GM18519 (cell line): ENCODE results near the gene DIAPH3.

Experiments
- ATAC-seq: cut with Tn5 transposase; IDR thresholded peaks from one replicate; pipeline ENCODE4 v1.9.1; 2021; ENCODE audit warnings: mild to moderate bottlenecking, moderate library complexity; ENCODE audit not compliant: unreplicated experiment, low FRiP score

Gene DIAPH3

GRCh38 chr13:59689057-59689456 lies 474.7 kb downstream of the DIAPH3 start:
- ATAC-seq: no peak

- ATAC-seq: no peak
Measured at GRCh38 chr13:59686798-59687394, 476.8 kb downstream of the DIAPH3 start.

- ATAC-seq: no peak
Measured at GRCh38 chr13:59684105-59684504, 479.6 kb downstream of the DIAPH3 start.

GRCh38 chr13:59681636-59682311 lies 482.0 kb downstream of the DIAPH3 start:
- ATAC-seq: no peak

- ATAC-seq: peak; percentile 48
Measured at GRCh38 chr13:59680429-59681024, 483.2 kb downstream of the DIAPH3 start.

- ATAC-seq: no peak
Measured at GRCh38 chr13:59679254-59679653, 484.5 kb downstream of the DIAPH3 start.

GRCh38 chr13:59677966-59678814 lies 485.5 kb downstream of the DIAPH3 start:
- ATAC-seq: peak; percentile 76

- no peak for ATAC-seq
Measured at GRCh38 chr13:59677430-59677829, 486.3 kb downstream of the DIAPH3 start.

- ATAC-seq: no peak
Measured at GRCh38 chr13:59674616-59675015, 489.1 kb downstream of the DIAPH3 start.

- ATAC-seq: no peak
Measured at GRCh38 chr13:59673286-59673685, 490.4 kb downstream of the DIAPH3 start.

- ATAC-seq: no peak
Measured at GRCh38 chr13:59672445-59672844, 491.3 kb downstream of the DIAPH3 start.

- no peak for ATAC-seq
Measured at GRCh38 chr13:59671881-59672280, 491.8 kb downstream of the DIAPH3 start.

- ATAC-seq: peak; percentile 74
Measured at GRCh38 chr13:59666504-59666903, 497.2 kb downstream of the DIAPH3 start.

GRCh38 chr13:59665732-59666131 lies 498.0 kb downstream of the DIAPH3 start:
- no peak for ATAC-seq

- ATAC-seq: no peak
Measured at GRCh38 chr13:59665184-59665583, 498.5 kb downstream of the DIAPH3 start.

- no peak for ATAC-seq
Measured at GRCh38 chr13:59664586-59664985, 499.1 kb downstream of the DIAPH3 start.

- ATAC-seq: no peak
Measured at GRCh38 chr13:59663707-59664106, 500.0 kb downstream of the DIAPH3 start.

- no peak for ATAC-seq
Measured at GRCh38 chr13:59660582-59660981, 503.1 kb downstream of the DIAPH3 start.

GRCh38 chr13:59659981-59660380 lies 503.7 kb downstream of the DIAPH3 start:
- no peak for ATAC-seq

- ATAC-seq: no peak
Measured at GRCh38 chr13:59658738-59659330, 504.9 kb downstream of the DIAPH3 start.
